Measurements from ENCODE around the gene PTCH1. TPM values are rescaled to one million over a fixed set of nuclear protein-coding genes. Genes with fewer than 3 reads are reported as not detected.

Gene PTCH1
- total RNA-seq, 1 donor from 2014 or later = 33.3 TPM

- DNase-seq = no peak
- TF ChIP-seq CTCF (IDR thresholded peaks at IDR 0.05) = no peak
- no peaks in the 10 kb centered on the region for H3K9me3 ChIP-seq
- no peaks in the 10 kb centered on the region for H3K27me3 ChIP-seq (ENCODE audit: low read depth)
- no peak for ATAC-seq
- H3K27ac ChIP-seq = no peak overlapping the region
- intact Hi-C loops (cut with DNase I) = no loop called here
- peaks cover 20% of the 10 kb centered on the region for H3K4me1 ChIP-seq
- no peak overlapping the region for H3K4me3 ChIP-seq
- peaks cover 34% of the 10 kb centered on the region for H3K36me3 ChIP-seq
Observed at GRCh38 chr9:95482621-95483020, 34.1 kb downstream of the PTCH1 start.

GRCh38 chr9:95481000-95481399 is 35.8 kb downstream of the PTCH1 start:
- H3K27me3 ChIP-seq (ENCODE audit: low read depth) = no peaks in the 10 kb centered on the region
- intact Hi-C loops (cut with DNase I) = no loop called here
- no peaks in the 10 kb centered on the region for H3K9me3 ChIP-seq
- H3K27ac ChIP-seq = no peak overlapping the region
- DNase-seq (no peak), ATAC-seq (no peak)
- TF ChIP-seq CTCF (IDR thresholded peaks at IDR 0.05) = no peak
- peaks cover 50% of the 10 kb centered on the region for H3K36me3 ChIP-seq
- H3K4me3 ChIP-seq = no peak overlapping the region
- peaks cover 12% of the 10 kb centered on the region for H3K4me1 ChIP-seq

DNA sequence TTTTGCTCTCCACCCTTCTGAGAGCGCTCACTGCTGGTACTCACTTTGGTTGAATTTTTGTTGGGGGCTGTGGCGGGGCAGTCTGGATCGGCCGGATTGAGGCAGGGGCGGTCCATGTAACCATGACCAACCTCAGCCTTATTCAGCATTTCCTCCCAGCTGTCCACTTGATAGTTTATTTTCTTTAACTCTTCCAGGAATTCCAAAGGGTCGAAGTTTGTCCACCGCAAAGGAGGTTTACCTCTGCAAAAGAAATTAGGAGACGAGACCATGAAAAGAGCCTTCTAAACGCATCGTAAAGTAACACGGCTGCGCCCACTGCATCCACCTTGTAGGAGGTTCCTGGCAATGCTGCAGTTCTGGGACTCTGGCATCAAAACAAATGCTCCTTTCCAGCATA is 36.4 kb downstream of the PTCH1 start:
- DNase-seq (no peak), ATAC-seq (no peak)
- H3K4me3 ChIP-seq = no peak overlapping the region
- no peak overlapping the region for H3K27ac ChIP-seq
- intact Hi-C loops (cut with DNase I) = no loop called here
- no peak for TF ChIP-seq CTCF (IDR thresholded peaks at IDR 0.05)
- peaks cover 7% of the 10 kb centered on the region for H3K4me1 ChIP-seq
- peaks cover 57% of the 10 kb centered on the region for H3K36me3 ChIP-seq
- no peaks in the 10 kb centered on the region for H3K27me3 ChIP-seq (ENCODE audit: low read depth)
- no peaks in the 10 kb centered on the region for H3K9me3 ChIP-seq

GRCh38 chr9:95479330-95479729 is 37.4 kb downstream of the PTCH1 start:
- no peaks in the 10 kb centered on the region for H3K4me1 ChIP-seq
- DNase-seq (no peak), ATAC-seq (no peak)
- no peak overlapping the region for H3K27ac ChIP-seq
- intact Hi-C loops (cut with DNase I) = no loop called here
- no peak for TF ChIP-seq CTCF (IDR thresholded peaks at IDR 0.05)
- H3K27me3 ChIP-seq (ENCODE audit: low read depth) = no peaks in the 10 kb centered on the region
- no peak overlapping the region for H3K4me3 ChIP-seq
- H3K9me3 ChIP-seq = no peaks in the 10 kb centered on the region
- peaks cover 67% of the 10 kb centered on the region for H3K36me3 ChIP-seq

- intact Hi-C loops (cut with DNase I) = no loop called here
- Histone ChIP-seq H3K27ac (no peak overlapping the region), H3K4me1 (no peaks in the 10 kb centered on the region), H3K36me3 (peaks cover 77% of the 10 kb centered on the region), H3K27me3 (ENCODE audit: low read depth) (no peaks in the 10 kb centered on the region), H3K4me3 (no peak overlapping the region), H3K9me3 (no peaks in the 10 kb centered on the region)
- DNase-seq = no peak
- no peak for TF ChIP-seq CTCF (IDR thresholded peaks at IDR 0.05)
- no peak for ATAC-seq
Observed at GRCh38 chr9:95478335-95478734, 38.4 kb downstream of the PTCH1 start.

GRCh38 chr9:95477885-95478284 is 38.9 kb downstream of the PTCH1 start:
- DNase-seq (no peak), ATAC-seq (no peak)
- Histone ChIP-seq H3K4me1 (no peaks in the 10 kb centered on the region), H3K27me3 (ENCODE audit: low read depth) (no peaks in the 10 kb centered on the region), H3K9me3 (no peaks in the 10 kb centered on the region), H3K4me3 (no peak overlapping the region), H3K27ac (no peak overlapping the region), H3K36me3 (peaks cover 81% of the 10 kb centered on the region)
- TF ChIP-seq CTCF (IDR thresholded peaks at IDR 0.05) = no peak
- intact Hi-C loops (cut with DNase I) = no loop called here
